ENCODE data around the gene DSCAML1.

Gene DSCAML1

GRCh38 chr11:117580866-117581265, 216.2 kb downstream of the DSCAML1 start:
- H4K20me1 ChIP-seq (ENCODE audit: insufficient read depth, low read length), result no peaks in the 10 kb centered on the region
- H3K9me2 ChIP-seq (ENCODE audit: low read depth, low read length), result no peaks in the 10 kb centered on the region
- no peaks in the 10 kb centered on the region for H3F3A ChIP-seq (ENCODE audit: insufficient read depth, low read length)
- H3K27ac ChIP-seq (ENCODE audit: low read depth, low read length, poor library complexity, severe bottlenecking), result no peak overlapping the region
- no peaks in the 10 kb centered on the region for H3K4me1 ChIP-seq (ENCODE audit: insufficient read depth, low read length, severe bottlenecking)
- no peak overlapping the region for H3K4me2 ChIP-seq (ENCODE audit: low read length)
- H3K9ac ChIP-seq (ENCODE audit: low read length), result no peak overlapping the region
- no peak for TF ChIP-seq EZH2 (IDR thresholded peaks at IDR 0.05; ENCODE audit: borderline replicate concordance, low read length)
- no peak for TF ChIP-seq CTCF (IDR thresholded peaks at IDR 0.05; ENCODE audit: low read length)
- H2AFZ ChIP-seq (ENCODE audit: low read length), result no peak overlapping the region
- no peaks in the 10 kb centered on the region for H3K36me3 ChIP-seq (ENCODE audit: insufficient read depth, low read length)
- no peaks in the 10 kb centered on the region for H3K79me2 ChIP-seq (ENCODE audit: insufficient read depth, low read length)
- H3K9me3 ChIP-seq (ENCODE audit: low read length), result no peaks in the 10 kb centered on the region
- no peak overlapping the region for H3K4me3 ChIP-seq (ENCODE audit: low read depth, low read length, poor library complexity, severe bottlenecking)
- H3K27me3 ChIP-seq (ENCODE audit: insufficient read depth, low read length), result 0 out of 2 replicates have a peak, but pooled peaks cover 3% of the 10 kb centered on the region

- no peak for TF ChIP-seq CTCF (IDR thresholded peaks at IDR 0.05; ENCODE audit: low read length)
- TF ChIP-seq EZH2 (IDR thresholded peaks at IDR 0.05; ENCODE audit: borderline replicate concordance, low read length), result no peak
- no peaks in the 10 kb centered on the region for H3F3A ChIP-seq (ENCODE audit: insufficient read depth, low read length)
- H3K9me3 ChIP-seq (ENCODE audit: low read length), result no peaks in the 10 kb centered on the region
- H3K79me2 ChIP-seq (ENCODE audit: insufficient read depth, low read length), result no peaks in the 10 kb centered on the region
- no peaks in the 10 kb centered on the region for H3K36me3 ChIP-seq (ENCODE audit: insufficient read depth, low read length)
- no peak overlapping the region for H3K4me2 ChIP-seq (ENCODE audit: low read length)
- no peaks in the 10 kb centered on the region for H3K9me2 ChIP-seq (ENCODE audit: low read depth, low read length)
- no peak overlapping the region for H3K9ac ChIP-seq (ENCODE audit: low read length)
- H3K27ac ChIP-seq (ENCODE audit: low read depth, low read length, poor library complexity, severe bottlenecking), result no peak overlapping the region
- H3K27me3 ChIP-seq (ENCODE audit: insufficient read depth, low read length), result 0 out of 2 replicates have a peak, but pooled peaks cover 3% of the 10 kb centered on the region
- H4K20me1 ChIP-seq (ENCODE audit: insufficient read depth, low read length), result no peaks in the 10 kb centered on the region
- no peak overlapping the region for H3K4me3 ChIP-seq (ENCODE audit: low read depth, low read length, poor library complexity, severe bottlenecking)
- no peak overlapping the region for H2AFZ ChIP-seq (ENCODE audit: low read length)
- H3K4me1 ChIP-seq (ENCODE audit: insufficient read depth, low read length, severe bottlenecking), result no peaks in the 10 kb centered on the region
Observed at GRCh38 chr11:117579161-117579560, 217.9 kb downstream of the DSCAML1 start.

- Histone ChIP-seq H3K9me2 (ENCODE audit: low read depth, low read length) (no peaks in the 10 kb centered on the region), H3F3A (ENCODE audit: insufficient read depth, low read length) (no peaks in the 10 kb centered on the region), H3K4me3 (ENCODE audit: low read depth, low read length, poor library complexity, severe bottlenecking) (no peak overlapping the region), H3K9ac (ENCODE audit: low read length) (no peak overlapping the region), H4K20me1 (ENCODE audit: insufficient read depth, low read length) (no peaks in the 10 kb centered on the region), H3K4me1 (ENCODE audit: insufficient read depth, low read length, severe bottlenecking) (no peaks in the 10 kb centered on the region), H3K9me3 (ENCODE audit: low read length) (no peaks in the 10 kb centered on the region), H3K27ac (ENCODE audit: low read depth, low read length, poor library complexity, severe bottlenecking) (no peak overlapping the region), H3K27me3 (ENCODE audit: insufficient read depth, low read length) (0 out of 2 replicates have a peak, but pooled peaks cover 3% of the 10 kb centered on the region), H2AFZ (ENCODE audit: low read length) (no peak overlapping the region), H3K36me3 (ENCODE audit: insufficient read depth, low read length) (no peaks in the 10 kb centered on the region), H3K79me2 (ENCODE audit: insufficient read depth, low read length) (no peaks in the 10 kb centered on the region), H3K4me2 (ENCODE audit: low read length) (no peak overlapping the region)
- TF ChIP-seq EZH2 (IDR thresholded peaks at IDR 0.05; ENCODE audit: borderline replicate concordance, low read length), result no peak
- no peak for TF ChIP-seq CTCF (IDR thresholded peaks at IDR 0.05; ENCODE audit: low read length)
Observed at GRCh38 chr11:117575856-117576255, 221.2 kb downstream of the DSCAML1 start.

Data from OCI-LY1 (cell line).